Activated naive CD4-positive, alpha-beta T cell treated with anti-CD3 and anti-CD28 coated beads, Interleukin-2, amount 10 ng/mL, durations not matched to agents 5 hours and 36 hours (primary cell): ENCODE data around the gene DSC1. TPM values are rescaled to one million over a fixed set of nuclear protein-coding genes. Genes with fewer than 3 reads are reported as not detected.

Experiments
- total RNA-seq, 2 experiments: library from RNA; stranded (reverse); gene quantifications; one replicate each; pipeline ENCODE4 v1.2.3, GENCODE V29; 2021

DSC1 gene, protein sequence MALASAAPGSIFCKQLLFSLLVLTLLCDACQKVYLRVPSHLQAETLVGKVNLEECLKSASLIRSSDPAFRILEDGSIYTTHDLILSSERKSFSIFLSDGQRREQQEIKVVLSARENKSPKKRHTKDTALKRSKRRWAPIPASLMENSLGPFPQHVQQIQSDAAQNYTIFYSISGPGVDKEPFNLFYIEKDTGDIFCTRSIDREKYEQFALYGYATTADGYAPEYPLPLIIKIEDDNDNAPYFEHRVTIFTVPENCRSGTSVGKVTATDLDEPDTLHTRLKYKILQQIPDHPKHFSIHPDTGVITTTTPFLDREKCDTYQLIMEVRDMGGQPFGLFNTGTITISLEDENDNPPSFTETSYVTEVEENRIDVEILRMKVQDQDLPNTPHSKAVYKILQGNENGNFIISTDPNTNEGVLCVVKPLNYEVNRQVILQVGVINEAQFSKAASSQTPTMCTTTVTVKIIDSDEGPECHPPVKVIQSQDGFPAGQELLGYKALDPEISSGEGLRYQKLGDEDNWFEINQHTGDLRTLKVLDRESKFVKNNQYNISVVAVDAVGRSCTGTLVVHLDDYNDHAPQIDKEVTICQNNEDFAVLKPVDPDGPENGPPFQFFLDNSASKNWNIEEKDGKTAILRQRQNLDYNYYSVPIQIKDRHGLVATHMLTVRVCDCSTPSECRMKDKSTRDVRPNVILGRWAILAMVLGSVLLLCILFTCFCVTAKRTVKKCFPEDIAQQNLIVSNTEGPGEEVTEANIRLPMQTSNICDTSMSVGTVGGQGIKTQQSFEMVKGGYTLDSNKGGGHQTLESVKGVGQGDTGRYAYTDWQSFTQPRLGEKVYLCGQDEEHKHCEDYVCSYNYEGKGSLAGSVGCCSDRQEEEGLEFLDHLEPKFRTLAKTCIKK
- under 1 TPM; 0.55 to 0.63 TPM for total RNA-seq

DNA sequence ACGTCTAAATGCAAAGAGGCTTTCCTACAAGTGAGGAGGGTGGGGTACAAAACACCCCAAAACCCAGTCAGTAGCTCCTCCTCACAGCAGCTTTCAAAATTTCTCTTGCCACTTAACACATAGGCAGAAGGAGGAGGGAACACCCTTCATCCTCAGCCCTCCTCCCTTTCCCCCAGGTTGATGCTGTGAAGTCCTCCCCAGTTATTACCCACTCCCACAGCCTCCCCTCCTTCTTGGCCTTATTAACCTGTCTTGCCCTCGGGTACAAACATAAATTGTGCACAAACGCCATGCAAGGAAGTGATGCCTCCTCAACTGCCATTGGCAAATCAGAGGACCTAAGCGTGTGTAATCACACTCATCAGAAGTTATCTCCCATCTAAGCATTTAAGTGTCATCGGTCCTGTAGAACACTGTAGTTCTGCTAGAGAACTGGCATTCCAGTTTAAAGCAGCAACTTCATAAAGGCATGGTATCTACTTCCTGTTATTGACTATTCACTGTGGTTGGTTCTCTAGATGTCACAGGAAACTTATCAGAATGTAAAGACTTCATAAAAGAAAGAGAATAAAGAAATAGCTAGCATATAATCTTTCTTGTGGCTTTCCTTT lies at the start of gene DSC1:
Gene DSC1 (minus strand): TSS at position 32 of the 611 bp plus-strand sequence. CDS start 262 bp downstream, outside the sequence.

DNA sequence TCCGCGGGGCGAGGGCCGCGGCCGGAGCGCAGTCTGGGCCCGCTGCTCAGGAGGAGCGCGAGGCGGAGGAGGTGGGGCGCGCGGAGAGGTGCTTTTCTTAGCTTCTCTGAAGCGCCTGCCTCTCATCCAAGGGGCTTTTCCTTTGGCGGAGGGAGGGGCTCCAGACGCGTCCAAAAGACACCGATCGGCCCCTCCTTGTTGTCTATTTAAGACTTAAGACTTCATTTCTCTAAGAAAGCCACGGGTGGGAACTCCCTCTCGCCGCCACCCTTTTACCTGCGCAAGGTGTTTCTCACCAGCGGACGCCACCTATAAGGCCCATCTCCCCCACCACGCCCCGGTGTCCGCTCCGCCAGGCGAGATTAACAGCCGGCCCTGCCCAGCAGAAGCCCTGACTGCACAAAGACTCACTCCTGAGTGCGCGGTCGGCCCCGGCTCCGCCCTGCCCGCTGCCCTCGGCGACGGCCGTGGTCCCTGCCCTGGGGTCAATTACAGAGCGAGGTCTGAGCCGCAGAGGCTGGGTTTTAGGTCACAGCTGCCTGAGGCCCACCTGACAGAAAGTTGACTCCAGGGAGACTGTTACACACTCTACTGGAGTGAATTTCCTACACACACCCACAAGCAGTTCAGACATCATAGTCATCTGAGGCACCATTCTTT lies 60.5 kb downstream of the DSC1 start, which contains the start of gene DSC2:
Gene DSC2 (minus strand): TSS at position 397 of the 660 bp plus-strand sequence. CDS start 450 bp downstream, outside the sequence.

Other genes starting within 250 kb of the DSC1 start
- not detected for gene DSC3, start 120.1 kb downstream of the DSC1 start, total RNA-seq
- not detected for gene DSC2, start 60.4 kb downstream of the DSC1 start, total RNA-seq
- not detected for gene DSG1, start 155.3 kb upstream of the DSC1 start, total RNA-seq
- gene DSG4, start 213.9 kb upstream of the DSC1 start, total RNA-seq = not detected